K562 (cell line): ENCODE data around the gene MYOT. TPM values are rescaled to one million over a fixed set of nuclear protein-coding genes. Genes with fewer than 3 reads are reported as not detected.

Source experiments
- DPF2 ChIP-seq: fragments of 450-650 bp; IDR thresholded peaks from 2 replicates; pipeline ENCODE4 v1.6.1; 2016
- HDAC2 ChIP-seq: fragments of 450-650 bp; IDR thresholded peaks from 2 replicates; pipeline ENCODE4 v1.6.1; 2016; ENCODE audit warnings: mild to moderate bottlenecking
- ILF3 ChIP-seq: fragments of 450-650 bp; IDR thresholded peaks from 2 replicates; pipeline ENCODE4 v1.6.1; 2018; ENCODE audit warnings: antibody characterized with exemption, mild to moderate bottlenecking, moderate library complexity, borderline replicate concordance
- JUND ChIP-seq, 2 experiments: IDR thresholded peaks; 2 replicates in 1 of 2; 3 replicates in 1 of 2; pipeline ENCODE4 v1.6.1; 2011; ENCODE audit warnings: borderline replicate concordance in 2 of 2, low read depth in 2 of 2, low read length in 2 of 2, improper control_type of control experiment in 1 of 2, missing biosample characterization in 1 of 2, missing genetic modification characterization in 1 of 2, missing genetic modification reagents in 1 of 2
- KLF10 ChIP-seq: fragments of 250-450 bp; sonication (Bioruptor Pico); IDR thresholded peaks from 2 replicates; pipeline ENCODE4 v1.6.1; 2021; ENCODE audit warnings: matching md5 sums
- SLC30A9 ChIP-seq: fragments of 250-450 bp; sonication (Bioruptor Pico); IDR thresholded peaks from 2 replicates; pipeline ENCODE4 v1.8.0; 2022; ENCODE audit warnings: mild to moderate bottlenecking, moderate library complexity
- ZBTB11 ChIP-seq, 3 experiments: fragments of 200-800 bp in 1 of 3; fragments of 250-450 bp in 1 of 3; fragments of 450-650 bp in 1 of 3; sonication (Bioruptor Pico) in 1 of 3; sonication (Bioruptor generic) in 1 of 3; formaldehyde crosslinking in 1 of 3; IDR thresholded peaks; 2 replicates each; pipeline versions ENCODE4 v1.6.1 to v1.8.0; 2016 to 2022; ENCODE audit warnings: mild to moderate bottlenecking in 2 of 3, missing genetic modification characterization in 2 of 3, missing compliant biosample characterization in 1 of 3, moderate library complexity in 1 of 3
- ZBTB43 ChIP-seq: sonication (generic); formaldehyde crosslinking; IDR thresholded peaks from 2 replicates; pipeline ENCODE4 v1.8.0; 2023; ENCODE audit warnings: mild to moderate bottlenecking, missing genetic modification reagents
- ZBTB7A ChIP-seq: IDR thresholded peaks from 2 replicates; pipeline ENCODE4 v1.6.1; 2011; ENCODE audit warnings: low read depth, mild to moderate bottlenecking, low read length, moderate library complexity, borderline replicate concordance; ENCODE audit not compliant: control insufficient read depth
- ZNF282 ChIP-seq: sonication (generic); formaldehyde crosslinking; IDR thresholded peaks from 2 replicates; pipeline ENCODE4 v1.8.1; 2023; ENCODE audit warnings: missing genetic modification reagents
- ZNF324 ChIP-seq: fragments of 250-450 bp; sonication (Bioruptor Pico); IDR thresholded peaks from 2 replicates; pipeline ENCODE4 v1.4.0; 2020; ENCODE audit warnings: mild to moderate bottlenecking
- polyA plus RNA-seq, 8 experiments: library from polyadenylated mRNA; depleted of rRNA in 4 of 8; stranded (reverse) in 5 of 8; unstranded in 3 of 8; fragments of >200 nt; fragmentation: Nextera tagmentation in 2 of 8; fragmentation: Illumina TruSeq in 1 of 8; extraction: Ambion mirVana in 2 of 8; extraction: Trizol in 1 of 8; gene quantifications; 2 replicates each; pipeline versions ENCODE4 v1.2.1 to v1.2.3, GENCODE V29; 2011 to 2014; ENCODE audit warnings: inconsistent platforms in 1 of 8, missing spikeins in 1 of 8
- total RNA-seq, 7 experiments: library from RNA; depleted of rRNA in 6 of 7; stranded (reverse); fragments of >200 nt in 6 of 7; fragmentation: Illumina TruSeq in 2 of 7; extraction: Trizol in 2 of 7; gene quantifications; 2 replicates each; pipeline versions ENCODE4 v1.2.1 to v1.2.3, GENCODE V29; 2011 to 2021; ENCODE audit warnings: low replicate concordance in 1 of 7
- TF ChIP-seq, protein P1 (sequence below): sonication (generic); formaldehyde crosslinking; IDR thresholded peaks from 2 replicates; pipeline ENCODE4 v1.4.0; 2020; ENCODE audit warnings: mild to moderate bottlenecking, missing genetic modification reagents

Gene MYOT
- total and polyA plus RNA-seq, 9 of the 15 experiments (the other 6 are each of a cell fraction or from before 2014, with no cell fraction given), result 0.24 to 0.38 TPM; not detected in 7

GRCh38 chr5:137888863-137889759, 21.5 kb downstream of the MYOT start, which contains the start of gene PKD2L2 (continued):
- TF ChIP-seq ZBTB43 (peak; percentile 32; the same call in 1 of the 2 replicates), SLC30A9 (no peak), JUND (IDR thresholded peaks at IDR 0.05; ENCODE audit: borderline replicate concordance, low read depth, low read length) (no peak), JUND (tag; IDR thresholded peaks at IDR 0.05; ENCODE audit: borderline replicate concordance, low read depth, low read length) (peak; percentile 19; the same call in 1 of the 3 replicates), DPF2 (peak; percentile 24; the same call in 1 of the 2 replicates), ZBTB7A (peak; percentile 46; the same call in 1 of the 2 replicates), HDAC2 (peak; percentile 98), ZNF324 (CRISPR knock-in tag) (no peak), KLF10 (CRISPR knock-in tag) (no peak), ILF3 (0 out of 2 replicates have a peak, but pooled peaks have one; percentile 14), ZBTB11 (CRISPR knock-in tag; IDR thresholded peaks at IDR 0.05) (0 out of 6 replicates have a peak, but pooled peaks of 1 of the 3 experiments have one; percentile 31), ZNF282 (CRISPR knock-in tag) (no peak)
- TF ChIP-seq, protein P1, sequence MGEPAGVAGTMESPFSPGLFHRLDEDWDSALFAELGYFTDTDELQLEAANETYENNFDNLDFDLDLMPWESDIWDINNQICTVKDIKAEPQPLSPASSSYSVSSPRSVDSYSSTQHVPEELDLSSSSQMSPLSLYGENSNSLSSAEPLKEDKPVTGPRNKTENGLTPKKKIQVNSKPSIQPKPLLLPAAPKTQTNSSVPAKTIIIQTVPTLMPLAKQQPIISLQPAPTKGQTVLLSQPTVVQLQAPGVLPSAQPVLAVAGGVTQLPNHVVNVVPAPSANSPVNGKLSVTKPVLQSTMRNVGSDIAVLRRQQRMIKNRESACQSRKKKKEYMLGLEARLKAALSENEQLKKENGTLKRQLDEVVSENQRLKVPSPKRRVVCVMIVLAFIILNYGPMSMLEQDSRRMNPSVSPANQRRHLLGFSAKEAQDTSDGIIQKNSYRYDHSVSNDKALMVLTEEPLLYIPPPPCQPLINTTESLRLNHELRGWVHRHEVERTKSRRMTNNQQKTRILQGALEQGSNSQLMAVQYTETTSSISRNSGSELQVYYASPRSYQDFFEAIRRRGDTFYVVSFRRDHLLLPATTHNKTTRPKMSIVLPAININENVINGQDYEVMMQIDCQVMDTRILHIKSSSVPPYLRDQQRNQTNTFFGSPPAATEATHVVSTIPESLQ (CRISPR knock-in tag), result peak; percentile 97; the same call in 1 of the 2 replicates
- TF ChIP-seq, all 486 proteins: peak for 125
